ENCODE measurements around the gene SLC39A8. TPM values are rescaled to one million over a fixed set of nuclear protein-coding genes. Genes with fewer than 3 reads are reported as not detected.

Gene SLC39A8
- total and polyA plus RNA-seq, 9 of the 15 experiments (the other 6 are each of a cell fraction or from before 2014, with no cell fraction given): 8.2 to 30.3 (median 25.0) TPM

DNA sequence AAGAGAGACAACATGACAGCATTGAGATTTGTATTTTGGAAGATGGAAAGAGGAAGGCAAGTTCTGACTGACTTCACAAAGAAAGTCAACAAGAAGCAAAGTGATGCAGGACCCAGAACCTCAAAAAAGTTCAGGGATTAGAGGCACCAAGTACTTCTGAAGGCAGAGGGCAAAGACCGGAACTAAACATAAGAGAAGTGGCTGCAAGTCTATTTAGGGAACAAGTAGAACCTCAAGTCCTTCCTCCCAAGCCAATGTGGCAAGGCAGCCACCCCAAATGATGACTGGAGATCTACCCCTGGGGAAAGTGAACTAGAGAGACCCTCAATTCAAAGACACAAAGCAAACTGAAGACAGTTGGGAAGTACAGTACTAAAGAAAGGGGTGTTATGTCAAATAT is 46.6 kb downstream of the SLC39A8 start:
- Histone ChIP-seq H3K4me2 (ENCODE audit: insufficient read depth, low read length) (no peak overlapping the region), H3K9me3 (replicated peaks; ENCODE audit: control insufficient read depth, insufficient read depth, low read depth, low read length) (no peaks in the 10 kb centered on the region), H3K79me2 (ENCODE audit: control insufficient read depth, insufficient read depth, low read length) (no peaks in the 10 kb centered on the region), H3K36me3 (ENCODE audit: control insufficient read depth, insufficient read depth, low read length) (no peaks in the 10 kb centered on the region; the same call in 2 of the 3 replicates), H3K27me3 (ENCODE audit: control insufficient read depth in 2 of 2, insufficient read depth in 2 of 2, low read length in 2 of 2) (no peaks in the 10 kb centered on the region), H4K20me1 (replicated peaks; ENCODE audit: control insufficient read depth, insufficient read depth, low read length) (no peaks in the 10 kb centered on the region), H3K9me1 (ENCODE audit: control insufficient read depth, insufficient read depth, low read length) (no peaks in the 10 kb centered on the region), H3K4me3 (no peak overlapping the region), H3K9ac (ENCODE audit: insufficient read depth in 1 of 2, low read depth in 2 of 2, low read length in 2 of 2) (no peak overlapping the region), H3K4me1 (replicated peaks in 1 of 2; ENCODE audit: control insufficient read depth in 2 of 2, insufficient read depth in 2 of 2, low read length in 2 of 2) (peaks cover 0 to 2% of the 10 kb centered on the region in 2 experiments; a peak in 3 of 5 replicates), H2AFZ (ENCODE audit: low read depth, low read length) (no peak overlapping the region), H3K27ac (ENCODE audit: extremely low read depth, low read depth, low read length) (no peak overlapping the region)
- CTCF ChIA-PET (ENCODE audit: low intra/inter-chr PET ratio): no interaction called here
- BruUV-seq (replicated peaks): no TSS peak
- DNase-seq (ENCODE audit: extremely low read depth in 1 of 4, low spot score in 3 of 4) (no peak), ATAC-seq (no peak), FAIRE-seq (no peak)
- POLR2A ChIA-PET: no interaction called here
- 80% methylated on average over 1 of the region's 1 CpG for WGBS (ENCODE audit: insufficient coverage, low coverage, missing lambda C conversion rate)
- in situ Hi-C loops (cut with MboI) (no loop called here), intact Hi-C loops (cut with micrococcal nuclease) (loop anchor here (1.0 kb wide), 1 partner anchor 41 kb away; no protein-coding TSS in a partner anchor)
- TF ChIP-seq PRMT5 (CRISPR knock-in tag; IDR thresholded peaks at IDR 0.05): no peak
- TF ChIP-seq YY1 (IDR thresholded peaks at IDR 0.05; ENCODE audit: borderline replicate concordance in 1 of 3, control insufficient read depth in 1 of 3, extremely low read depth in 1 of 3, insufficient read depth in 3 of 3, insufficient read length in 1 of 3, insufficient replicate concordance in 2 of 3, low read depth in 1 of 3, low read length in 2 of 3): no peak
- TF ChIP-seq, protein P1, sequence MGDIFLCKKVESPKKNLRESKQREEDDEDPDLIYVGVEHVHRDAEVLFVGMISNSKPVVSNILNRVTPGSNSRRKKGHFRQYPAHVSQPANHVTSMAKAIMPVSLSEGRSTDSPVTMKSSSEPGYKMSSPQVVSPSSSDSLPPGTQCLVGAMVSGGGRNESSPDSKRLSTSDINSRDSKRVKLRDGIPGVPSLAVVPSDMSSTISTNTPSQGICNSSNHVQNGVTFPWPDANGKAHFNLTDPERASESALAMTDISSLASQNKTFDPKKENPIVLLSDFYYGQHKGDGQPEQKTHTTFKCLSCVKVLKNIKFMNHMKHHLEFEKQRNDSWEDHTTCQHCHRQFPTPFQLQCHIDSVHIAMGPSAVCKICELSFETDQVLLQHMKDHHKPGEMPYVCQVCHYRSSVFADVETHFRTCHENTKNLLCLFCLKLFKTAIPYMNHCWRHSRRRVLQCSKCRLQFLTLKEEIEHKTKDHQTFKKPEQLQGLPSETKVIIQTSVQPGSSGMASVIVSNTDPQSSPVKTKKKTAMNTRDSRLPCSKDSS (IDR thresholded peaks at IDR 0.05; ENCODE audit: low read depth, partially characterized antibody): no peak
- TF ChIP-seq, protein P2, sequence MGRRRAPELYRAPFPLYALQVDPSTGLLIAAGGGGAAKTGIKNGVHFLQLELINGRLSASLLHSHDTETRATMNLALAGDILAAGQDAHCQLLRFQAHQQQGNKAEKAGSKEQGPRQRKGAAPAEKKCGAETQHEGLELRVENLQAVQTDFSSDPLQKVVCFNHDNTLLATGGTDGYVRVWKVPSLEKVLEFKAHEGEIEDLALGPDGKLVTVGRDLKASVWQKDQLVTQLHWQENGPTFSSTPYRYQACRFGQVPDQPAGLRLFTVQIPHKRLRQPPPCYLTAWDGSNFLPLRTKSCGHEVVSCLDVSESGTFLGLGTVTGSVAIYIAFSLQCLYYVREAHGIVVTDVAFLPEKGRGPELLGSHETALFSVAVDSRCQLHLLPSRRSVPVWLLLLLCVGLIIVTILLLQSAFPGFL (CRISPR knock-in tag; IDR thresholded peaks at IDR 0.05): no peak
- TF ChIP-seq GATAD2A (IDR thresholded peaks at IDR 0.05): no peak
- TF ChIP-seq RHOXF2B (CRISPR knock-in tag; conservative IDR thresholded peaks at IDR 0.05): no peak
- no peak for TF ChIP-seq DPF2 (IDR thresholded peaks at IDR 0.05)
- TF ChIP-seq ELF2 (CRISPR knock-in tag; IDR thresholded peaks at IDR 0.05): no peak
- no peak for TF ChIP-seq CREB1 (IDR thresholded peaks at IDR 0.05)
- no peak for TF ChIP-seq CREB1 (CRISPR knock-in tag; IDR thresholded peaks at IDR 0.05)
- TF ChIP-seq KLF6 (CRISPR knock-in tag; IDR thresholded peaks at IDR 0.05; ENCODE audit: borderline replicate concordance): no peak
- no peak for TF ChIP-seq RAD51 (IDR thresholded peaks at IDR 0.05; ENCODE audit: borderline replicate concordance, low read depth)
- TF ChIP-seq, protein P3, sequence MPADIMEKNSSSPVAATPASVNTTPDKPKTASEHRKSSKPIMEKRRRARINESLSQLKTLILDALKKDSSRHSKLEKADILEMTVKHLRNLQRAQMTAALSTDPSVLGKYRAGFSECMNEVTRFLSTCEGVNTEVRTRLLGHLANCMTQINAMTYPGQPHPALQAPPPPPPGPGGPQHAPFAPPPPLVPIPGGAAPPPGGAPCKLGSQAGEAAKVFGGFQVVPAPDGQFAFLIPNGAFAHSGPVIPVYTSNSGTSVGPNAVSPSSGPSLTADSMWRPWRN (IDR thresholded peaks at IDR 0.05; ENCODE audit: low read depth): no peak
- no peak for TF ChIP-seq ZNF561 (CRISPR knock-in tag; conservative IDR thresholded peaks at IDR 0.05)
- TF ChIP-seq KAT7 (CRISPR knock-in tag; IDR thresholded peaks at IDR 0.05; ENCODE audit: borderline replicate concordance): no peak
- TF ChIP-seq, protein P4, sequence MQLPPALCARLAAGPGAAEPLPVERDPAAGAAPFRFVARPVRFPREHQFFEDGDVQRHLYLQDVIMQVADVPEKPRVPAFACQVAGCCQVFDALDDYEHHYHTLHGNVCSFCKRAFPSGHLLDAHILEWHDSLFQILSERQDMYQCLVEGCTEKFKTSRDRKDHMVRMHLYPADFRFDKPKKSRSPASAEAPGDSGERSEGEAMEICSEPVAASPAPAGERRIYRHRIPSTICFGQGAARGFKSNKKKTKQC (CRISPR knock-in tag; IDR thresholded peaks at IDR 0.05): no peak
- TF ChIP-seq PURB (CRISPR knock-in tag; IDR thresholded peaks at IDR 0.05; ENCODE audit: low read depth): no peak
